Measurements from ENCODE around the gene ALKBH2. TPM values are rescaled to one million over a fixed set of nuclear protein-coding genes. Genes with fewer than 3 reads are reported as not detected.

ALKBH2 gene
- total and polyA plus RNA-seq, 11 donors, result 5.1 to 18.0 (median 8.2) TPM

GRCh38 chr12:109065154-109065852 lies 28.0 kb downstream of the ALKBH2 start:
- Histone ChIP-seq H3K27ac (no peak overlapping the region), H3K27me3 (no peaks in the 10 kb centered on the region), H3K36me3 (peaks cover 0 to 76% (median 42%) of the 10 kb centered on the region in 9 donors), H3K9me3 (no peaks in the 10 kb centered on the region), H3K4me1 (no peaks in the 10 kb centered on the region), H3K4me3 (no peak overlapping the region)
- ATAC-seq, result no peak
- DNase-seq, result no peak
- no peak for TF ChIP-seq POLR2A (IDR thresholded peaks at IDR 0.05)
- TF ChIP-seq, protein P1, sequence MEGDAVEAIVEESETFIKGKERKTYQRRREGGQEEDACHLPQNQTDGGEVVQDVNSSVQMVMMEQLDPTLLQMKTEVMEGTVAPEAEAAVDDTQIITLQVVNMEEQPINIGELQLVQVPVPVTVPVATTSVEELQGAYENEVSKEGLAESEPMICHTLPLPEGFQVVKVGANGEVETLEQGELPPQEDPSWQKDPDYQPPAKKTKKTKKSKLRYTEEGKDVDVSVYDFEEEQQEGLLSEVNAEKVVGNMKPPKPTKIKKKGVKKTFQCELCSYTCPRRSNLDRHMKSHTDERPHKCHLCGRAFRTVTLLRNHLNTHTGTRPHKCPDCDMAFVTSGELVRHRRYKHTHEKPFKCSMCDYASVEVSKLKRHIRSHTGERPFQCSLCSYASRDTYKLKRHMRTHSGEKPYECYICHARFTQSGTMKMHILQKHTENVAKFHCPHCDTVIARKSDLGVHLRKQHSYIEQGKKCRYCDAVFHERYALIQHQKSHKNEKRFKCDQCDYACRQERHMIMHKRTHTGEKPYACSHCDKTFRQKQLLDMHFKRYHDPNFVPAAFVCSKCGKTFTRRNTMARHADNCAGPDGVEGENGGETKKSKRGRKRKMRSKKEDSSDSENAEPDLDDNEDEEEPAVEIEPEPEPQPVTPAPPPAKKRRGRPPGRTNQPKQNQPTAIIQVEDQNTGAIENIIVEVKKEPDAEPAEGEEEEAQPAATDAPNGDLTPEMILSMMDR (IDR thresholded peaks at IDR 0.05), result no peak
- intact Hi-C loops (cut with DNase I), result no loop called here
- WGBS, 4 donors, result 88 to 94% (median 89%) methylated on average over 5 of the region's 5 CpGs

DNA sequence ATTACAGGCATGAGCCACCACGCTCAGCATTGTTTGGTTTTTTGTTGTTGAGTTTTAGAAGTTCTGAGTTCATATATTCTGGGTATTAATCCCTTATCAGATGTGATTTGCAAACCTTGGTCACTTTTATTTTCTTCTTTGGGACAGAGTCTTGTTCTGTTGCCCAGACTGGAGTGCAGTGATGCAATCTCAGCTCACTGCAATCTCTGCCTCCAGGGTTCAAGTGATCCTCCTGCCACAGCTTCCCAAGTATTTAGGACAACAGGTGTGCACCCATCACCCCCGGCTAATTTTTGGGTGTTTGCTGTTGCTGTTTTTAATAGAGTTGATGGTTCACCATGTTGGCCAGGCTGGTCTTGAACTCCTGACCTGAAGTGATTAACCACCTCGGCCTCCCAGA lies 29.1 kb downstream of the ALKBH2 start:
- no peak overlapping the region for H3K4me3 ChIP-seq
- H3K4me1 ChIP-seq, result no peaks in the 10 kb centered on the region
- no peaks in the 10 kb centered on the region for H3K9me3 ChIP-seq
- DNase-seq, result no peak
- H3K27me3 ChIP-seq, result no peaks in the 10 kb centered on the region
- H3K36me3 ChIP-seq, result peaks cover 0 to 76% (median 41%) of the 10 kb centered on the region in 9 donors
- WGBS, 4 donors, result 95 to 100% (median 97%) methylated on average over 3 of the region's 3 CpGs
- no peak overlapping the region for H3K27ac ChIP-seq
- TF ChIP-seq, protein P1 (IDR thresholded peaks at IDR 0.05), result no peak
- TF ChIP-seq POLR2A (IDR thresholded peaks at IDR 0.05), result no peak
- intact Hi-C loops (cut with DNase I), result no loop called here
- no peak for ATAC-seq

DNA sequence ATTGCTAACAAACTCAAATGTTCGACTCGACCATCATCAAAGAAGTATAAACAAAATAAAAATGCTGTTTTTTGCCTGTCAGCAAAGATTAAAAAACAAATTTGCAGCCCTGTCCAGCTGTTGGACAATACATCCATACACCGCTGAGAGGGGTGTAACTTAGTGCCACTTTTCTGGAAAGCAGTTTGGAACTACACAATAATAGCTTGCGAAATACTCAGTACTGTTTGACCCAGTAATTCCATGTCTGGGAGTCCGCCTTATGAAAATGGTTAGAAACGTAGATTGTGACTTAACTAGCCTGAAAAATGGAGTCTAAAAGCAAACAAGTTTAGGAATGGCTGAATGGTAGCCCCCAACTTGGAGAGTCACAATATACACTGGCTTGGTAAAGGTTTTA lies 34.5 kb downstream of the ALKBH2 start:
- DNase-seq, result no peak
- Histone ChIP-seq H3K27ac (no peak overlapping the region), H3K36me3 (peaks cover 0 to 69% (median 39%) of the 10 kb centered on the region in 9 donors), H3K4me1 (peaks cover 0 to 10% (median 5%) of the 10 kb centered on the region in 12 donors), H3K4me3 (no peak overlapping the region), H3K27me3 (no peaks in the 10 kb centered on the region), H3K9me3 (no peaks in the 10 kb centered on the region)
- ATAC-seq, result no peak
- TF ChIP-seq, protein P1 (IDR thresholded peaks at IDR 0.05), result no peak
- WGBS, 4 donors, result 96 to 97% (median 96%) methylated on average over 6 of the region's 6 CpGs
- intact Hi-C loops (cut with DNase I), result no loop called here

DNA sequence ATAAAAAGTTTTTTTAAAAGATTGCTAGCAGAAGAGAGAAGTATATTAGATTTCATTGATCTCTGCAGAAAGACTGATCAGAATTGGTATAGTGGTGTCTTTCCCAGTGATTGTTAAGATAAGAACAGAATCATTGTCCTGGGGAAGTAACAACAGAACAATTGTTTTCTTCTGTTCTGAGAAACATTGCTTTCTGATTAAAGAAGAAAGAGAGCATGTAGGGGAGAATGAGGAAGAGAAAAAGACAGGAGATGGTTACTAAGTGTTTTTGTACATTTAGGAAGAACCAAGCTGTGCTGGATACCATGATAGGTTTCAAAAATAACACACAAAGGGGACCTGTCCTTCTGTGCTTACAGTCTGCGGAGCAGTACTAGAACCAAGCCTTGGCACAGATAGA lies 35.9 kb downstream of the ALKBH2 start:
- Histone ChIP-seq H3K9me3 (no peaks in the 10 kb centered on the region), H3K27ac (no peak overlapping the region), H3K4me1 (peaks cover 0 to 19% (median 12%) of the 10 kb centered on the region in 12 donors), H3K27me3 (no peaks in the 10 kb centered on the region), H3K4me3 (no peak overlapping the region), H3K36me3 (peaks cover 0 to 62% (median 39%) of the 10 kb centered on the region in 9 donors)
- intact Hi-C loops (cut with DNase I), result no loop called here
- WGBS, 4 donors, result 88 to 100% (median 98%) methylated on average over 1 of the region's 1 CpG
- no peak for ATAC-seq
- TF ChIP-seq, protein P1 (IDR thresholded peaks at IDR 0.05), result no peak
- no peak for TF ChIP-seq POLR2A (IDR thresholded peaks at IDR 0.05)
- DNase-seq, result no peak
